HG02870 (cell line): ENCODE measurements around the gene PIEZO1.

Experiments used
- ATAC-seq: cut with Tn5 transposase; IDR thresholded peaks from one replicate; pipeline ENCODE4 v1.9.1; 2021; ENCODE audit warnings: mild to moderate bottlenecking, moderate library complexity; ENCODE audit not compliant: unreplicated experiment

Gene PIEZO1

DNA sequence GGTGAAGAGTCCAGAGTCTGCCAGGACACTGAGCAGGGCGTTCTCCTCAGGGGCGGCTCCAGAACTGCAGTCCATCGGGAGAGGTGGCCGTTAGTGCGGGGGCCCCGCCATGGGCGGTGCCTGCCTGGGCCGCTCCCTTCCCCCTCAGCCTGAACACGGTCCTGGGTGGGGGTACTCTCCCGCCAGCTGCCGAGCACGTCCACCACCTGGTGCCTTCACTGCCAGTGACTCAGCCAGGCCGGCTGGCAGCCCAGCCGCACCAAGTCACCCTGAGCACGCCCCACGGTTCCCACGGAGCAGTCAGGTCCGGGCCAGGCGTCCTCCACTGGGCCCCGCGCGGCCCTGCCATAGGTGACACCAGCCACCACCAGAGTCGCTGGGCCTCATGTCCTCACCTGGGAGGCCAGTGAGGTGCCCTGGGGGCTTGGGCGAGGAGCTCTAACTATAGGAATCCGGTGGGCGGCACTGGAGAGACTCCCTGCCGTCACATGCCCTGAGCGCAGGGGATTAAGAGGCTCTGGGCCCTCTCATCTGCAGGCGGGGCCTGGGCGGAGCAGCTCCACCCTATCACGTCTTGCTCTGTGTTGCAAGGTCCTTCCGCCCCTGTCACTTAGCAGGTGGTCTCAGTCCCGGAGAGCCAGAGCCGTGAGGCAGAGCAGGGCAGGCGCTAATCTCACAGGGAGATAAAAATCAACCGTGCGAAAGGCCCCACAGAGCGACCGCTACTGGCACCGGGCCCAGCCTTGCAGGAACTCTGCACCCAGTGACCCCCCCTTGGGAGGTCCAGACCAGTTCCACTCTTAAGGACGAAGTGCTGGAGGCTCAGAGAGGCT is 14.3 kb downstream of the PIEZO1 start:
- ATAC-seq: no peak

DNA sequence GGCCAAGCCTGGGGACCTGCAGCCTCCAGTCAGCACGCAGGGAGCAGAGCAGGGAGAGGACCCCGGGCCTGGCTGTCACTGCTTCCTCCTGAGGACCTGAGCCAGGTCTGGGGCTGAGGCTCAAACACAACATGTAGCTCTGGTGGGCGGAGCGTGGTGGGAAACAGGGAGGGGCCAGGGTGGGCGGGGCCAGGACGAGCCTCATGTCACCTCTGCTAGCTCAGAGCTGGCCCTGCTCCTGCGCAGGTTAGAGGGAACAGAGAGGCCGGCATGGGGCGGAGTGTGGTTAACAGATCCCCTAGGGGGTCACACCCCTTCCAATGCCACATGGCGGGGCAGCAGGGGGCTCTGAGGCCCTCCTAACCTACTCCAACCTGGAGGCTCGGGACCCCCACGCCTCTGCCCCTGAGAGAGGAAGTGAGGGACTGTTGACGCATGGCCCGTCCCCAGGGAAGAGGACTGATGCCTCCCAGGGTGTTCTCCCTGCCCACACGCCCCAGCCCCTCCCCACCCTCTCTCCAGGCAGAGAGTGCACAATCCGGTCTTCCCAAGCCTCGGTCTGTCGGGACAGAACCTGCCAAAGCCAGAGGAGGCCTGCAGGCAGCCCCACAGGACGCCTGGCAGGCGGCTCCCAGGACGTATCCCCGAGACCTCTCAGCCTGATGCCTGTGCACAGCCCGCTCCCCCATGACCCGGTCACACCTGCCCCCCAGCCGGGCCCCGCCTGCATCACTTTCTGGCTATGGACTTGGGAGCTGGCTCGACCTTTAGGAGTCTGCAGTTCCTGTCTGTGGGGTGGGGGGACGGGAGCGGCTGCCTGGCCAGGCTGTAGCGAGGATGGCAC is 15.2 kb downstream of the PIEZO1 start:
- no peak for ATAC-seq

DNA sequence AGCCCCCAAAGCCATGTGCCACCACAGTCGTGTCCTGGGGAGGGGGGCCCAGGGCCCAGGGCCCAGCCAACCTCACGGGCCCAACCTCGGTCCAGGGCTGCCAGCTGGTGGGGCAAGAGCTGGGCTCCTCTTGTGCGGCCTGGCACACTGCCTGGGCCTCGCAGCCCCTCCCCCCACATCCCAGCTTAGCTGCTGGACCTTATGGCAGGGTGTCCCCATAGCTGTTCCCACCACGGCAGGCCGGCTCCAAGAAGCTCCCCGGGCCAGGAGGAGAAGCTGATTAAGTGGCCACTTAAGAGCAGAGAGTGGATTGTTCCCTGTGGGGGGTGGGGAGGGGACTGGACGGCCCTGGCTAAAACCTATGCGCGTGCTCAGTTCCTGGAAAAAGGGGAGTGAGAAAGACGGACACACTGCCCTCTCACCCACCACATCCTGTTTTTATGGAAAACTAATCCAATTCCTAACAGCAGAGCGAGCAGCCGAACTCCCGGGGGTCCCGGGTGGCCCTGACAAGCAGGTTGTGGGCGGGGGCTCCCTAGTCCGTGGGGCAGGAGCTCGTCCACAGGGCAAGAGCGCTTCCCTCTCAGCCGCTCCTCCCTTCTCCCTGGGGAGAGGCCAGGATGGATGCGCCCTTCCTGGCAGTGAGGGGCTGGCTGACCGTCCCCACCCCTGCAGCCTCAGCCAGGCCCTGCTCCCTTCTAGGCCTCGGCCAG is 16.8 kb downstream of the PIEZO1 start:
- no peak for ATAC-seq

DNA sequence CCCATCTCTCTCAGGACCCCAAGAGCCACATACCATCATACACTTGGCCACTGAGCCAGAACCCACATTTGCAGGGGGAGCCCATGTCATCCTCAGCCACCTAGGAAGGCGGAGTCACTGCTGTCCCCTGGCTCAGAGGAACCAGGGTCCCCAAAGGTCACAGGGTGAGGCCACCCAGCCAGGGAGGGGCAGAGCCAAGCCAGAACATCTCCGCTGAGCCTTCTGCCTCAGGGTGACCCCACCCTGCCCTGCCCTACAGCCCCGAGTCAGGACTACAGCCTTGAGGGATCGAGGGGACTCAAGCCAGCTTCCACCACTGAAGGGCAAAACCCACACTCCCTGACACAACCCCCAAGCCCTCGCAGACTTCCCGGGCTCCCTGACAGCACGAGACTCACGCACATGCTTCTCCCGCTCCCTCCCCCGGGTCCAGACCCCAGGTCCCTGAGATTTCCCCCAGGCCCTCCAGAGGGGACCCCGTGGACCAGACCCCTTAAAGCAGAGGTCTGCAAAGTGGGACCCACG is 17.4 kb downstream of the PIEZO1 start:
- no peak for ATAC-seq

DNA sequence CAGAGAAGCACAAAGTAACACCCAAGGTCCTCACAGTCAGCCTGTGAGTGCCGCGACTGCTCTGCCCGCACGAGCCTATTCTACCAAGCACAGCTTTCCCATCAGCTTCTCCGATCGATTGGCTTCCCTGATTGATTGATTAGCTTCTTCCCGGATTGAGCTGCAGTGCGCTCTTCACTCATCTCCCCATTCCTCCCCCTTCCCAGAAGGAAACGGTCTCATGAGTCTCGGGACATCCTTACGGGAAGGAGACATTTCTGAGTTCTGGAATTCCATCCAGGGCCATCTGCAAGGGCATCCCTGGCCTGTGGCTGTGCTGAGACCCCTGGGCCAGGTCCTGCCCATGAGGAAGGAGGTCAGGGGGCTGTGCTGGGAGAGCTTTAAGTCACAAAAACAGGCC is 18.0 kb downstream of the PIEZO1 start:
- ATAC-seq: no peak

DNA sequence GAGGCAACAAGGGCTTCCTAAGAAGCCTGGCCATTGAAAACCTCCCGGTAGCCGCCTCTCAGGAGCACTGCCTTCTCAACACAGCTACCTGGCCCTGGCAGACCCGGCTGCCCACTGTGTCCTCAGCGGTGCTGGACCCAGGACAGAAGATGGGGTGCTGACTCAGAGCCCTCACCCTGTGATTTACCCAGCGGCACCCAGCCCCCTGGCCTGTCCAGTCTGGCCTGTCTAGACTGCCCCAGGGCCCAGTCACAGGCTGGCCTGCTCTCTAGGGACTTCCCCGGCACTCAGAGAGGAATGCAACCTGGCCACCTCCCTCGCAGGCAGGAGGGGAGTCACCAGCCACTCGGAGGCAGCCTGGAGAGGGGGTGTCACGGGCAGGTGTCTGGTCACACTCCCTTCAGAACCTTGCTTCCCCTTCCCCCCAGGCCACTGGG is 20.1 kb downstream of the PIEZO1 start:
- no peak for ATAC-seq

DNA sequence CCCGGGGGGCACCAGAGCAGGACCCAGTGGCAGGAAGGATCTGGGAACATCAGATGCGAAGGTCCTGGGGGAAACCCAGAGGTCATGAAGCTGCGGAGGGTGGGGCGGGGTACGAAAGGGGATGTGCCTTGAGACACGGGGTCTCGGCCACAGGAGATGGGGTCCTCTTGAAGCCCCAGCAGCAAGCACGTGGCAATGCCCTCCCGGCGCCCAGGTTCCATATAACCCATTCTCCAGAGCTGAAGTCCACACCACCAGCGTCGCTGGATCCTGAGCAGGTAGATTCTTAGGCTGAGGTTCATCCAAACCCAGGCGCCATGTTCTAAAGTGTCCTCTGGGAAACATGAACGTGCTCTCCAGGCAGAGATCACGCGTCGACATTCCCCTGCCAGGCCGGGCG is 20.9 kb downstream of the PIEZO1 start:
- ATAC-seq: no peak

DNA sequence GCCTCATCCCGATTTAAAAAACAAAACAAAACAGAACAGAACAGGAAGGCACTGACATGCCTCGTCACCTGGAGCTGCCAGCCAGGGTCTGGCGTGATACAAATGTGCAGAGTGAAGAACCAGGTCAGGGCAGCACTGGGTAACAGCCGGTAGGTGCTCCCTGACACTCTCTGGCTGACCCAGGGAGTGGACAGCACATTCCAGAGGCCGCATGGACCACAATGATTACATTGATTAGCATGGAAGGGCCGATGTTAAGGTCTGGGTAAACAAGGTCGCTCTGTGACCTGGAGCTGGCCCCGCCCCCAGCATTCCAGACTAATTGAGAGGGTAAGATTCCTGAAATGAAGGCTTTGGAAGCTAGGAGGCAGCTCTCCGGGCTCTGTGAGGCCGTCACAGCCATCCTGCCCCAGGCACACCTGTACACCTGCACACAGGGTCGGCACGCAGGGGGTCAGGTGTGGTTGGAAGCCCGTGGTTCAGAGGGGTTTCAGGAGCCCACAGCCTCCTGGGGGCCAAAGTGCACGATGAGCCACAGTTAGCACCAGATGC is 21.4 kb downstream of the PIEZO1 start:
- no peak for ATAC-seq

DNA sequence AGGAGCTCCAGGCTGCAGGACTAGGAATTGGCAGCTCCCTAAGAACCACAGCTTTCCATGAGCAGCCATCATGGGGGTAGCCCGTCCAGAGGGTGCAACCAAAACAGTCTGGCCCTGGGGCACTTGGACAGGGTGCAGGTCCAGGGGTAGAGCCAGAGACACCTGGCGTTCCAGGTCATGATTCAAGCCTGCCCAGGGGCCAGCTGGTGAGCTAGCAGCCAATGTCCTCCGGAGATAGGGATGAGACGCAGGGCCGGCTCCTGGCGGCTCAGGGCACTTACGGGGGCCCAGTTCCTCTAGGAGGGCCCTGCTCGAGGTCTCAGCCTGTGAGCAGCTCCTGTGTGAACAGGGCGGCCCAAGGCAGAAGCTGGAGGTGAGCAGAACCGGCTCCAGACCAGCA is 22.1 kb downstream of the PIEZO1 start:
- ATAC-seq: no peak

DNA sequence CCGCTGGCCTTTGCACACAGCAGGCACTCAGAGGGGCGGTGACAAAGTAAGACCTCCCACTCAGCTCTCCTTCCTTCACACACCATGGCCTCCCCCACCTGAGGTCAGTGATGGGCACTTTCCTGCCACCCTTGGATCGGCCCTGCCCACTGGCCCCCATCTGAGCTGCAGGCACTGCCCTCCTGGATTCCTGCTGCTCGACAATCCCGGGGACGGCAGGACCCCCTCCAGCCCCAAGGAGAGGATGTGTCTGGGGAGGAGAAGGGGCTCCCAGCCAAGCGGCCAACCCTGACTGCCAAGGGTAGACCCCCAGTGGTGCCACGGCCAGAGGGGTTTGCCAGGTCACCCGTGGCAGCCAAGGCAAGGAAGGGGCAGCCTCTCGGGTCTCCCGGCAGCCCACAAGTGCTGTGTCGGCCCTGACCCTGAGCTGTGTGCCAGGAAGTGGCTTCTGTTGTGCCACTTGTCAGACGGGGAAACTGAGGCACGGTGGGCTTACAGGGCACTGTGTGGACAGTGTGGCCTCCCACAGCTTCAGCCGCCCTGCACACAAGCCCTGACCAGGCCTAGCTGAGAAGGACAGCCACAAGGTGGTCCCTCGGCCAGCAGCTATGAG is 22.7 kb downstream of the PIEZO1 start:
- ATAC-seq: no peak

DNA sequence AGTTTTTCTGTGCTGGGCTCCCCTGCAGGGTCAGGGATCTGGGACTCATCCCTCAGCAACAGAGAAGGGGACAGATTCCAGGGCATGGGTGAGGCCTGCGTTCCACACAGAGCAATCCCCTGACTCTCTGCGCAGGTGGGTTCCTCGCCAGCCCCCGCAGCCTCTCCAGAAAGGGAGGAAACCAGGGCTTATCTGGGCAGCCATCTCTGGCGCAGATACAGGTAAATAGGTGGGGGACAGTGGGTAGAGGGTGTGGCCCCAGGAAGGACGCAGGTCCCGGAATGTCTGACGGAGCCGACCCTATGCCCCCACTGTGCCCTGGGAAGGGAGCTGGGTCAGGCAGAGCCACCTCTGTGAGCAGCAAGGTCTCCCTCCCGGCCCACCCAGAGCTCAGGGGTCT is 23.2 kb downstream of the PIEZO1 start:
- no peak for ATAC-seq

DNA sequence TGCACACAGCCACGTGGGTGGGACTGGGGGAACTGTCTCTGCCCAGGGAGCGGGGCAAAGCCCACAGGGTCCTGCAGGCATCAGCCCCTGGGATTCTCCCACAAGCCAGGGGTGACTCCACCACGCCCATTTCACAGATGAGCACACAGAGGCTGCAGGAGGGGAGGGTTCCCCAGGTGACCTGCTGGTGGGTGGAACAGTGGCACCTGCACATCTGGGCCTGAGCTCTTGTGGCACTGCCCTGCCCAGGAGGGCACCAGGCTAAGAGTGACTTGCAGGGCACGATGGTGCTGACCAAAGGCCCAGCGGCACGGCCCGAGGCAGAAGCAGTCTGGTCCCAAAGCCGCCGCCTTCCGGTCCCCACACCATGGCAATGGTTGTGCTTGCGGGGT is 23.9 kb downstream of the PIEZO1 start:
- ATAC-seq: no peak

DNA sequence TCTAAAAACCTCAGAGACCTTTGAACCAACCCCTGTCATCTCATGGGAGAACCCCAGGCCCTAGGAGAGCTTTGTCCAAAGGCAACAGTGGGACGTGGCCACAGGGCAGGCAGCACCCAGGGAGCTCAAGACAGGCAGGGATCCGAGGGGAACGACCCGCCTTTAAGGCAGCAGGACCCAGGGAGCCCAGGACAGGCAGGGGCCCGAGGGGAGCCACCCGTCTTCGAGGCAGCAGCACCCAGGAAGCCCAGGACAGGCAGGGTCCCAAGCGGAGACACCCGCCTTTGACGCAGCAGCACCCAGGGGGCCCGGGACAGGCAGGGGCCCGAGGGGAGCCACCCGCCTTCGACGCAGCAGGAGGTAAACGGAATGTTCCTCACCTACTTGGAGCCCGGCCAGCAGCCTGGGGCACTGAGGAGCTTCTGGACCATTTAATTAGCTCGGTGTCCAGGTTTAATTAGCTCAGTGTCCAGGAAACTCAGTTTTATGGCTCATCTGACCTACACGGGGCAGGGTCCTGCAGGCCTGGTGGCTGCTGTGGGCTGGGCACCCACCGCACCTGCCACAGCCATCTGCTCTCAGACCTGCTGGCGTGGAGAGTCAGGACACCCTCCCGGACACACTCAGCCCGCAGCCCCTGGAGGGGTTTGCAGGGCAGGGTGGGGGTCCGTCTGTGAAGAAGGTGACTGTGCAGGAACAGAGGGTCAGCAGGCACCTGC is 24.4 kb downstream of the PIEZO1 start:
- no peak for ATAC-seq

DNA sequence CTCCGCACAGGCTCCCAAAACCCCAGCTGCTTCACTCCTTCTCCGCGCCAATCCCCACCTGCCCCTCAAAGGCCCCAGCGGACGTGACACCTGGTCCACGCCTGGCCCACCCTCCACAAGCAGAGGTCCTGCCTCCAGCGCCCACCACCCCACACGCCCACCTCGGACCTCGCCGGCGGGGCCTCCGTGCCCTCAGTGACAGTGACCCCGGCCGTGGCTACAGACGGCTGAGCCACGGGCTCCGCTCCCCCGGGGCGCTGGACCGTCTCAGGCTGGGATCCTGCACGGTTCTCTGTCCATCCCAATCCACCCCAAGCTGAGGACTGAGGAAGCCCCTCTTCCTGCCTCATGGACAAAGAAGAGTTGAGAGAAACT is 25.1 kb downstream of the PIEZO1 start:
- no peak for ATAC-seq

DNA sequence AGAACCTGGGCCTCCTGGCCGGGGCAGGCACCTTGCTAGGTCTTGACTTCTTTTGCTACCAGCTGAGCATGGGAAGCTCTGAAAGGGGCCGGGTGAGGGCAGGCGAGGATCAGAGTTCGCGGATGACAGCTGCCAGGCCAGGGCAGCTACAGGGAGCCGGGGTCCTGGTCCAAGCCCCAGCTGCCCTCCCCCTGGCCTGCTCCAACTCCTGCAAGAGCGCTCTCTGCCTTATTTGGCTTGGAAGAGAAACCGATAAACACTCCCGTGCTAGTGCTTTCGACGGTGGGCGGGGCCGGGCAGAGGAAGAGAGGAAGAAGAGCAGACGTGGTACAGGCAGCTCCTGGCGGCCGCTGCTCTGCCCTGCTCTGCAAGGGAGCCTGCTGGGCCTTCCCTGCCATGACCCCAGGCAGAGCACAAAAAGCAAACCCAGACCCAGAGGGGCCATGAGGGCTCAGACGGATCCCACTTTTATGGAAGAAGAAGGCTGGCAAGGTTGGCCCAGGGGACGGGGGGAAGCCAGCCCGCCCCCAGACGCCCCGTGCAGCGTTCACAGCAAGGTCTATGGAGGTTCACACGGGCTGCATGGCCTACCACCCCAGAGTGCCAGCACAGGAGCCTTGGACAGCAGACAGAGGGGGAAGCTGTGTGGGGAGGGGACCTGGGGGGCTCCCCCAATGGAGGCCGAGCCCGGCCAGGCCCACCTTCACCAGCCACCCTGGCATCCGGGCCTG is 25.6 kb downstream of the PIEZO1 start:
- ATAC-seq: no peak

DNA sequence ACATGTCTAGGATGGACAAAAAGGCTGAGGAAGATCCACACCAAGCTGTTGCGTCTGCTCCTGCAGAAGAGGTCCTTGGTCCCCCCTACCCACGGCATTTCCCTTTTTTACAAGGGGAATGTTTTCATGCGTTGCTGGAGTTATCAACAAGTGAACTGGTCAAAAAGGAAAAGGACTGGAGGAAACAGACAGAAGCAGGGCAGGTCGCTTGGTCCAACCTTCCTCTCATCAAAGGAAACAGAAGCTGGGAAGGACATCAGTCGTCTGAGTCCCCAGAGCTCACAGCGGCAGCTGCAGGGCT is 26.1 kb downstream of the PIEZO1 start:
- ATAC-seq: no peak

DNA sequence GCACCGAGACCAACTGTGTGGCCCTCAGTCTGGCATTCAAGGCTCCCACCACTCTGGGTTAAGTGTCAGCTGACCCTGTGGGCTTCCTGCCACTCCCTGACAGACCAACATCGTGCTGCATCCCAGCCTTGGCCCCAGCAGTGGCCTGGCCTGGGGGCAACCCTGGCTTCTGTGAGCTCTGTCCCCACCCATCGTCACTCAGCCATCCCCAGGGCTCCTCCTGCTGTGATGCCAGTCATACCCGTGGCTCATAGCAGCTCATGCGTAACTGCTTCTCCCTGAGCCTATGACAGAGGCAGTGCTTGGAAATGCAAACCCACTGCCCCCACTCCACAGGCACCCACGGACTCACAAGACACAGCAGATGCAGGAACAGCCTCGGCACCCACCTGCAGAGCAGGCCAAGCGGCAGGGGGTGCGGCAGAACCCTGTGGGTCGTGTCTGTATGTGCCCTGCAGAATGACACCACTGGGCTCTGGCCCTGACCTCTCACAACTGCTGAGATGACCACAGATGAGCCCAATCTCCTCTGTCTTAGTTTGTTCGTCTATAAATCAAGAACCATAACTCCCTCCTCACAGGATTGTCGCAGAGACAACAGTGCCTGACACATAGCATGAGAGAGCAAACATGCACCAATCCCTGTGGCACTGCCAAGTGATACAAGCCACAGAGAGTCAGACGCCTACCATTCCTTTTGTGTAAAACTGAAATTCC is 26.6 kb downstream of the PIEZO1 start:
- ATAC-seq: no peak

DNA sequence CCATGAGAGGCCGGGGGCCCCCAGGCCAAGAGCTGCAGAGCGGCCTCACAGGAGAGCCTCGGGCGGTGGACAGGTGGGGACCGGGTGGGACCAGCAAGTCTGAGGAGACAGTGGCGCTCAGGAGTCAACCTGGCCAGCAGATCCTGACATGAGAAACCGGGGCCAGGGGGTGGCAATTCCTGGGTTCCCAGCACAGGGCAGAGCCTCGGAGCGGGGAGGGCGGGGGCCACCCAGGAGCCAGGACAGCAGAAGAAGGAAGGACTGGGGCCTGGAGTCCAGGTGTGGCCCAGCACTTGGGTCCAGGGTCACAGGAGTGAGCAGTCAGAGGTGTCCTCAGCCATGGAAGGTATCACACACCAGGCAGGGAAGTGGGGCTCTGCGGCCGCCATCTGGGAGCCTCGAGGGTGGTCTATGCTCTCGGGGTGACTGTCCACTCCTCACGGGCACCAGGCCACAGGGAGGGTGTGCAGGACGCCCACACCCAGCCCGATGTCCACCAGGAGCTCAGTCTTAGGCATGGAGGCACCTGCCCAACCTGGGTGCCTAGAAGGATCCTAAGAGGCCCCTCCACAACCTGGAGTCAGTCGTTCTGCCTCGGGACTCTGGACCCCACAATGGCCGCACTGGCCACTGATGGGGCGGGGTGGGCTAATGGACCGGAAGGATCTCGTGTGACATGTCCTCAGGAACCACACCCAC is 29.1 kb downstream of the PIEZO1 start:
- ATAC-seq: no peak
